ENCODE data around the gene ALOX15B.
A peak's percentile ranks its signal among the peaks of the same experiment; 100 is the strongest.
"Not testable (repeated sequence)": the region's sequence is repeated elsewhere in the genome, so short reads cannot be mapped to it uniquely, and the experiment has no call there.

ALOX15B gene

GRCh38 chr17:8063761-8064534 is 25.1 kb downstream of the ALOX15B start:
- no peak for DNase-seq

GRCh38 chr17:8064561-8065019 is 25.7 kb downstream of the ALOX15B start:
- DNase-seq: no peak

GRCh38 chr17:8066841-8067775 is 28.2 kb downstream of the ALOX15B start:
- no peak for DNase-seq

GRCh38 chr17:8067806-8068205 is 28.9 kb downstream of the ALOX15B start:
- DNase-seq: no peak

GRCh38 chr17:8068736-8069586 is 30.1 kb downstream of the ALOX15B start:
- DNase-seq: no peak

- DNase-seq: no peak
Measured at GRCh38 chr17:8069587-8069860, 30.7 kb downstream of the ALOX15B start.

- DNase-seq: no peak
Measured at GRCh38 chr17:8071496-8071895, 32.6 kb downstream of the ALOX15B start.

GRCh38 chr17:8072341-8072728 is 33.5 kb downstream of the ALOX15B start:
- no peak for DNase-seq

GRCh38 chr17:8072729-8073461 is 34.0 kb downstream of the ALOX15B start:
- DNase-seq: no peak

GRCh38 chr17:8073627-8074484 is 35.0 kb downstream of the ALOX15B start:
- DNase-seq: no peak

- no peak for DNase-seq
Measured at GRCh38 chr17:8074554-8074953, 35.7 kb downstream of the ALOX15B start.

GRCh38 chr17:8075081-8075480 is 36.2 kb downstream of the ALOX15B start:
- no peak for DNase-seq

GRCh38 chr17:8075574-8076342 is 36.9 kb downstream of the ALOX15B start:
- no peak for DNase-seq

- no peak for DNase-seq
Measured at GRCh38 chr17:8076502-8077266, 37.8 kb downstream of the ALOX15B start.

GRCh38 chr17:8077939-8078338 is 39.1 kb downstream of the ALOX15B start:
- not testable (repeated sequence) for DNase-seq

- peak; percentile 33 for DNase-seq
Measured at GRCh38 chr17:8079291-8080207, 40.7 kb downstream of the ALOX15B start.

- DNase-seq: no peak
Measured at GRCh38 chr17:8080208-8080798, 41.4 kb downstream of the ALOX15B start.

GRCh38 chr17:8080799-8081219 is 42.0 kb downstream of the ALOX15B start:
- no peak for DNase-seq
